NT2/D1 (cell line): ENCODE measurements around the gene KSR1.

ENCODE experiments used
- SUZ12 ChIP-seq: IDR thresholded peaks from 2 replicates; pipeline ENCODE4 v1.6.1; 2011; ENCODE audit not compliant: insufficient read length, insufficient read depth; ENCODE audit errors: extremely low read depth
- YY1 ChIP-seq: IDR thresholded peaks from 2 replicates; pipeline ENCODE4 v1.6.1; 2011; ENCODE audit not compliant: insufficient read length, insufficient read depth
- ZNF274 ChIP-seq: IDR thresholded peaks from 2 replicates; pipeline ENCODE4 v1.6.1; 2011; ENCODE audit warnings: mild to moderate bottlenecking, low read depth, low read length

- TF ChIP-seq YY1, result no peak
- no peak for TF ChIP-seq ZNF274
- TF ChIP-seq SUZ12, result no peak
These were observed 2.3 kb downstream of the KSR1 start for GRCh38 chr17:27458524-27458908.
